HG03097 (cell line): ENCODE measurements around the gene DNAJB13.

Source experiments
- ATAC-seq: cut with Tn5 transposase; IDR thresholded peaks from one replicate; pipeline ENCODE4 v1.9.1; 2021; ENCODE audit not compliant: unreplicated experiment, low FRiP score

Gene DNAJB13

GRCh38 chr11:73949246-73949645 is 1.6 kb upstream of the DNAJB13 start:
- no peak for ATAC-seq

GRCh38 chr11:73949912-73950311 is 914 bp upstream of the DNAJB13 start:
- no peak for ATAC-seq

- ATAC-seq, result no peak
Measured at GRCh38 chr11:73951797-73952196, 971 bp downstream of the DNAJB13 start.

GRCh38 chr11:73956876-73957653 is 6.2 kb downstream of the DNAJB13 start:
- no peak for ATAC-seq

GRCh38 chr11:73957654-73958361 is 7.0 kb downstream of the DNAJB13 start:
- ATAC-seq, result no peak

- ATAC-seq, result no peak
Measured at GRCh38 chr11:73958521-73959141, 7.8 kb downstream of the DNAJB13 start.

- ATAC-seq, result no peak
Measured at GRCh38 chr11:73961321-73961720, 10.5 kb downstream of the DNAJB13 start.

- no peak for ATAC-seq
Measured at GRCh38 chr11:73962101-73962705, 11.4 kb downstream of the DNAJB13 start.

GRCh38 chr11:73963861-73964260 is 13.0 kb downstream of the DNAJB13 start:
- no peak for ATAC-seq

GRCh38 chr11:73965076-73965763 is 14.4 kb downstream of the DNAJB13 start:
- ATAC-seq, result no peak

- ATAC-seq, result no peak
Measured at GRCh38 chr11:73965764-73966121, 14.9 kb downstream of the DNAJB13 start.

GRCh38 chr11:73968356-73968966 is 17.6 kb downstream of the DNAJB13 start:
- ATAC-seq, result no peak

GRCh38 chr11:73969091-73969490 is 18.3 kb downstream of the DNAJB13 start:
- ATAC-seq, result no peak

- ATAC-seq, result no peak
Measured at GRCh38 chr11:73969991-73970800, 19.4 kb downstream of the DNAJB13 start.

GRCh38 chr11:73971175-73971719 is 20.4 kb downstream of the DNAJB13 start:
- no peak for ATAC-seq

- ATAC-seq, result no peak
Measured at GRCh38 chr11:73972187-73972586, 21.4 kb downstream of the DNAJB13 start.

GRCh38 chr11:73972620-73973449 is 22.0 kb downstream of the DNAJB13 start:
- ATAC-seq, result no peak
